ENCODE measurements around the gene PRTN3. TPM values are rescaled to one million over a fixed set of nuclear protein-coding genes. Genes with fewer than 3 reads are reported as not detected.

Gene PRTN3
- total RNA-seq, 4 donors from 2014 or later = not detected

GRCh38 chr19:821231-821824 lies 19.5 kb upstream of the PRTN3 start:
- no peak overlapping the region for H3K27ac ChIP-seq
- no peak for DNase-seq (ENCODE audit: low spot score in 2 of 2)
- H3K4me3 ChIP-seq = peak overlapping the region in 3 of 4 donors; percentile 3 to 43 (median 12)

GRCh38 chr19:821825-822503 lies 18.8 kb upstream of the PRTN3 start, which contains the start of gene PLPPR3:
Gene PLPPR3, minus strand, starts transcription at chr19:821955. Its CDS starts 396 bp downstream, at chr19:821559.
- peaks cover 0 to 16% (median 7%) of the 10 kb centered on the region in 4 donors for H3K4me1 ChIP-seq
- peaks cover 6 to 42% of the 10 kb centered on the region in 2 donors for H3K27me3 ChIP-seq
- H3K27ac ChIP-seq = no peak within 1 kb of the TSS
- H3K4me3 ChIP-seq = peak within 1 kb of the TSS in 3 of 4 donors; percentile 3 to 43 (median 12)
- DNase-seq (ENCODE audit: low spot score in 2 of 2) = no peak
- H3K9me3 ChIP-seq = no peaks in the 10 kb centered on the region
- no peaks in the 10 kb centered on the region for H3K36me3 ChIP-seq
- 0 to 1% methylated on average over 19 to 24 of the region's 86 CpGs for WGBS, 2 donors
- no peak for TF ChIP-seq EP300 (IDR thresholded peaks at IDR 0.05)
- no peak for TF ChIP-seq POLR2A (IDR thresholded peaks at IDR 0.05)
- TF ChIP-seq CTCF (IDR thresholded peaks at IDR 0.05) = no peak

More at GRCh38 chr19:821231-821824, 19.5 kb upstream of the PRTN3 start:
- TF ChIP-seq CTCF (IDR thresholded peaks at IDR 0.05) (no peak), POLR2A (IDR thresholded peaks at IDR 0.05) (no peak), EP300 (IDR thresholded peaks at IDR 0.05) (no peak)
- 0 to 2% methylated on average over 9 to 14 of the region's 64 CpGs for WGBS, 2 donors
- H3K9me3 ChIP-seq = no peaks in the 10 kb centered on the region
- H3K4me1 ChIP-seq = peaks cover 0 to 16% (median 7%) of the 10 kb centered on the region in 4 donors
- peaks cover 6 to 42% of the 10 kb centered on the region in 2 donors for H3K27me3 ChIP-seq
- H3K36me3 ChIP-seq = peaks cover 0 to under 1% (median 0%) of the 10 kb centered on the region in 3 donors

- Histone ChIP-seq H3K9me3 (no peaks in the 10 kb centered on the region), H3K27me3 (peaks cover 6 to 54% of the 10 kb centered on the region in 2 donors), H3K27ac (no peak overlapping the region), H3K36me3 (no peaks in the 10 kb centered on the region), H3K4me1 (peaks cover 0 to 16% (median 7%) of the 10 kb centered on the region in 4 donors), H3K4me3 (no peak overlapping the region)
- WGBS, 2 donors = 40 to 42% methylated on average over 12 of the region's 12 CpGs
- DNase-seq (ENCODE audit: low spot score in 2 of 2) = no peak
- TF ChIP-seq EP300 (IDR thresholded peaks at IDR 0.05) (no peak), CTCF (IDR thresholded peaks at IDR 0.05) (no peak), POLR2A (IDR thresholded peaks at IDR 0.05) (no peak)
Observed at GRCh38 chr19:823565-824121, 17.2 kb upstream of the PRTN3 start.

GRCh38 chr19:824885-825284 lies 15.9 kb upstream of the PRTN3 start:
- Histone ChIP-seq H3K9me3 (no peaks in the 10 kb centered on the region), H3K36me3 (no peaks in the 10 kb centered on the region), H3K4me3 (no peak overlapping the region), H3K4me1 (peaks cover 0 to 16% (median 7%) of the 10 kb centered on the region in 4 donors), H3K27ac (no peak overlapping the region), H3K27me3 (peaks cover 6 to 62% of the 10 kb centered on the region in 2 donors)
- no peak for TF ChIP-seq POLR2A (IDR thresholded peaks at IDR 0.05)
- TF ChIP-seq EP300 (IDR thresholded peaks at IDR 0.05) = no peak
- WGBS, 2 donors = 71 to 77% methylated on average over 15 of the region's 15 CpGs
- no peak for DNase-seq (ENCODE audit: low spot score in 2 of 2)

GRCh38 chr19:825897-826644 lies 14.7 kb upstream of the PRTN3 start:
- DNase-seq (ENCODE audit: low spot score in 2 of 2) = no peak
- H3K4me3 ChIP-seq = no peak overlapping the region
- H3K27ac ChIP-seq = no peak overlapping the region
- peaks cover 0 to 16% (median 7%) of the 10 kb centered on the region in 4 donors for H3K4me1 ChIP-seq
- no peak for TF ChIP-seq POLR2A (IDR thresholded peaks at IDR 0.05)
- no peak for TF ChIP-seq EP300 (IDR thresholded peaks at IDR 0.05)
- TF ChIP-seq CTCF (IDR thresholded peaks at IDR 0.05) = no peak
- peaks cover 6 to 70% of the 10 kb centered on the region in 2 donors for H3K27me3 ChIP-seq
- no peaks in the 10 kb centered on the region for H3K36me3 ChIP-seq
- H3K9me3 ChIP-seq = no peaks in the 10 kb centered on the region
- 79 to 82% methylated on average over 19 of the region's 19 CpGs for WGBS, 2 donors

Data from tibial nerve (tissue), 4 donors.